Tibial artery (tissue), 4 donors: ENCODE results near the gene IGF2BP2.
"Not testable (repeated sequence)": the region's sequence is repeated elsewhere in the genome, so short reads cannot be mapped to it uniquely, and the experiment has no call there.

Source experiments
- DNase-seq, 2 donors: peaks; one replicate each; pipeline ENCODE4 v3.0.0-alpha.2; 2019
- H3K27ac ChIP-seq, 2 donors: fragments of 200-600 bp; sonication (generic) in 1 of 2; 1 replicate in 1 of 2; 2 replicates in 1 of 2; pipeline ENCODE4 v1.5.1; 2018 to 2019; ENCODE audit warnings: mild to moderate bottlenecking in 1 of 2
- H3K27me3 ChIP-seq, 2 donors: fragments of 200-600 bp; sonication (generic) in 1 of 2; one replicate each; pipeline versions ENCODE4 v1.5.1 to v1.6.0; 2016 to 2019
- H3K36me3 ChIP-seq, 3 donors: fragments of 200-600 bp; sonication (generic) in 2 of 3; one replicate each; pipeline ENCODE4 v1.5.1; 2016 to 2019; ENCODE audit warnings: mild to moderate bottlenecking in 2 of 3
- H3K4me1 ChIP-seq, 4 donors: fragments of 200-600 bp; sonication (generic) in 2 of 4; 1 replicate in 3 of 4; 2 replicates in 1 of 4; pipeline ENCODE4 v1.5.1; 2016 to 2019
- H3K4me3 ChIP-seq, 2 donors: fragments of 200-600 bp; sonication (generic) in 1 of 2; 1 replicate in 1 of 2; 2 replicates in 1 of 2; pipeline ENCODE4 v1.5.1; 2018 to 2019; ENCODE audit warnings: mild to moderate bottlenecking in 2 of 2
- H3K9me3 ChIP-seq, 3 donors: fragments of 200-600 bp; sonication (generic) in 1 of 3; one replicate each; pipeline ENCODE4 v1.5.1; 2016 to 2019
- intact Hi-C: fragments of 100-400 bp; cut with DNase I; formaldehyde crosslinking; loops from one replicate; pipeline ENCODE4 v1.15.0; 2023; ENCODE audit warnings: low total_unique reads
- TF ChIP-seq, protein P1 (sequence below), 2 experiments: fragments of 200-600 bp in 1 of 2; fragments of 450-650 bp in 1 of 2; IDR thresholded peaks; one replicate each; pipeline ENCODE4 v1.5.1; 2017 to 2019; ENCODE audit warnings: antibody characterized with exemption in 2 of 2, mild to moderate bottlenecking in 1 of 2, moderate library complexity in 1 of 2

The IGF2BP2 gene

DNA sequence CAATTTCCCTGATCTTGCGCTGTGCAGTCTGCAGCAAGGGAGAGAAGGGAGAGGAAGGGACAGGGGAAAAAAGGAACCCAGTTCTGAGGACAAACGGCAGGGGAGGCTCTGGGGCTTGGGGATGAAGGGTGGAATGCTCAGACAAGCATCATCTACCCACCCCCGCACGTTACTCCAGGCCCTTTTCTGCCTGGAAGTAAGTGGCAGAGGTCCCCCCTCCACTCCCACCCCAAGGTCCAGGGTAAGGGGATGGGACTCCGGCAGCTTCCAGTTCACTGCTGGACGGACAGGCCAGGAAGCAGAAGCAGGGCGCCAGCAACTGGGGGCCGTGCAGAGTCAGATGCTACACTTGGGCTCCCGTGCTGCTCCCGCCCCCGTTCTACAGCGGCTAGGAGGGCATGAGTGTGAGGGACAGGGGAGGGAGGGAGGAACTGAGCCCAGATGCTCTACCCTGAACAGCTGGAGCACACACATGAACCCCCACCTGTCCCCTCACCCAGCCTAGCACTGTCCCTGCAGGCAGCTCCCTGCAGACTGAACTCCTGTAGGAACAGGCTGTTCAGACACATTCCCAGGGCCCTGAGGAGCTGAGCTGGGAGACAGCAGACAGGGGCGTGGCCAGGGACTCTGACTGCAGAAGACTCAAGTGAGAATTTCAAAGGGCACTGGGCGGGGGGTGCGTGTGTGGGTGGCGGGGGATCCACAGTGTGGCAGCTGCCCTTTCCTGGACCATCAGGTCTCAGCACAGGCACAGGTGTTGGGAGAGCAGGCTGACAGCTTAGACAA, 179.1 kb downstream of the IGF2BP2 start:
- TF ChIP-seq, protein P1, sequence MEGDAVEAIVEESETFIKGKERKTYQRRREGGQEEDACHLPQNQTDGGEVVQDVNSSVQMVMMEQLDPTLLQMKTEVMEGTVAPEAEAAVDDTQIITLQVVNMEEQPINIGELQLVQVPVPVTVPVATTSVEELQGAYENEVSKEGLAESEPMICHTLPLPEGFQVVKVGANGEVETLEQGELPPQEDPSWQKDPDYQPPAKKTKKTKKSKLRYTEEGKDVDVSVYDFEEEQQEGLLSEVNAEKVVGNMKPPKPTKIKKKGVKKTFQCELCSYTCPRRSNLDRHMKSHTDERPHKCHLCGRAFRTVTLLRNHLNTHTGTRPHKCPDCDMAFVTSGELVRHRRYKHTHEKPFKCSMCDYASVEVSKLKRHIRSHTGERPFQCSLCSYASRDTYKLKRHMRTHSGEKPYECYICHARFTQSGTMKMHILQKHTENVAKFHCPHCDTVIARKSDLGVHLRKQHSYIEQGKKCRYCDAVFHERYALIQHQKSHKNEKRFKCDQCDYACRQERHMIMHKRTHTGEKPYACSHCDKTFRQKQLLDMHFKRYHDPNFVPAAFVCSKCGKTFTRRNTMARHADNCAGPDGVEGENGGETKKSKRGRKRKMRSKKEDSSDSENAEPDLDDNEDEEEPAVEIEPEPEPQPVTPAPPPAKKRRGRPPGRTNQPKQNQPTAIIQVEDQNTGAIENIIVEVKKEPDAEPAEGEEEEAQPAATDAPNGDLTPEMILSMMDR (IDR thresholded peaks at IDR 0.05) = no peak
- Histone ChIP-seq H3K4me1 (peaks cover 0 to 6% (median under 1%) of the 10 kb centered on the region in 4 donors), H3K4me3 (no peak overlapping the region), H3K9me3 (no peaks in the 10 kb centered on the region), H3K27ac (no peak overlapping the region), H3K36me3 (peaks cover 0 to 11% (median 0%) of the 10 kb centered on the region in 3 donors), H3K27me3 (peaks cover 0 to 7% of the 10 kb centered on the region in 2 donors)
- no peak for DNase-seq
- intact Hi-C loops = no loop called here

DNA sequence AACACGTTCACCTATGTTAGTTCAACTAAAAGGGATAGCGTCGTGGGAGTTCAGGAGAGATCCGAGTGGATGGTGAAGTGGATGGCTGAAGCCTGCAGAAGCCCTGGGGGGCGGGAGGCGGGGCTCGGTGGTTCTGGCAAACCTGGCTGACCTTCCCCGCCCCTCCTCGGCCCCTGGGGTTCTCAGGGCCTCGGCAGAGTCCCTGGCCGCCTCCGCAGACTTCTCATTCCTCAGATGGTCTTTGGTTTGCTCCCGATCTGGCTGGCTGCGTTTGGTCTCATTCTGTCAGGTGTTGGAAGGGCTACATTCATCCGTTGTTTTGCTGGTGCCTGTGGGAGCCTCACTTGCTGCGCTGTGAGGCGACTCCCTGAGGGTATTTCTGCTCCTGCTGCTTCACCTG, 179.7 kb downstream of the IGF2BP2 start:
- intact Hi-C loops, DNase-seq, H3K27me3 ChIP-seq, H3K27ac ChIP-seq, H3K9me3 ChIP-seq, H3K4me3 ChIP-seq, H3K4me1 ChIP-seq: not testable (repeated sequence)
- peaks cover 0 to 11% (median 0%) of the 10 kb centered on the region in 3 donors for H3K36me3 ChIP-seq

DNA sequence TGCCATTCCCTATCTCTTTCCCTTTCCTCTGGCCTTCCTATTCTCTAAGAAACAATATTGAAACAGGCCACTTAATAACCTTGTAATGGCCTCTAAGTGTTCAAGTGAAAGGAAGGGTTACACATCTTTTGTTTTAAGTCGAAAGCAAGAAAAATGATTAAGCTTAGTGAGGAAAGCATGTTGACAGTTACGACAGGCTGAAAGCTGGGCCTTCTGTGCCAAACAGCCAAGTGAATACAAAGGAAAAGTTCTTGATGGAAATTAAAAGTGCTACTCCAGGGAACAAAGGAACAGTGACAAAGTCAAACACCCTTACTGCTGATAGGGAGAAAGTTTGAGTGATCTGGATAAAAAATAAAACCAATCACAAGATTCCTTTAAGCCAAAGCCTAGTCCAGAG, 184.5 kb downstream of the IGF2BP2 start:
- TF ChIP-seq, protein P1 (IDR thresholded peaks at IDR 0.05) = no peak
- Histone ChIP-seq H3K36me3 (no peaks in the 10 kb centered on the region), H3K27ac (no peak overlapping the region), H3K27me3 (no peaks in the 10 kb centered on the region), H3K4me3 (no peak overlapping the region), H3K9me3 (no peaks in the 10 kb centered on the region), H3K4me1 (no peaks in the 10 kb centered on the region)
- intact Hi-C loops = no loop called here
- DNase-seq = no peak

DNA sequence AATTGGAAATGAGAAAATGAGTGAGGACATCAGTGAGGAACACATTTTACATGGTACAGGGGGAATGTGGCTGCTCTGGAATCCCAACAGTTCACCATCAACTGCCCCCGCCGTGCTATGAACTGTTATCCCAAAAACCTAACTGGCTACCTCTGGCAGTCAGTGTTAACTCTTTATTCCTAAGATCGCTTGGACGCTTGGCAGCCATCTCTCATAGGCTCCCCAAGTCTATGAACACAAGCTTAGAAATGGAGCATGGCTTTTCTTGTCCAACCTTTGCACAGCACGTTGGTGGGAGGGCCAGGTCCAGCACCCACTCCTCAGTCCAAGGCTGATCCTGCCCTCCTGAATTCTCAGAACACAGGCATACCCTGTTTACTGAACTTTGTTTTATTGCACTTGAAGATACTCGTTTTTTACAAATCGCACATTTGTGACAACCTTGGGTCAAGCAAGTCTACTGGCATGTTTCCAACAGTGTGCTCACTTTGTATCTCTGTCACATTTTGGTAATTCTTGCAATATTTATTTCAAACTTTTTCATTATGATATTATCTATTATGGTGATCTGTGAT, 185.1 kb downstream of the IGF2BP2 start:
- H3K27me3 ChIP-seq = no peaks in the 10 kb centered on the region
- H3K4me3 ChIP-seq = no peak overlapping the region
- no peaks in the 10 kb centered on the region for H3K9me3 ChIP-seq
- intact Hi-C loops = no loop called here
- no peak for DNase-seq
- TF ChIP-seq, protein P1 (IDR thresholded peaks at IDR 0.05) = no peak
- H3K27ac ChIP-seq = no peak overlapping the region
- H3K36me3 ChIP-seq = no peaks in the 10 kb centered on the region
- H3K4me1 ChIP-seq = no peaks in the 10 kb centered on the region

DNA sequence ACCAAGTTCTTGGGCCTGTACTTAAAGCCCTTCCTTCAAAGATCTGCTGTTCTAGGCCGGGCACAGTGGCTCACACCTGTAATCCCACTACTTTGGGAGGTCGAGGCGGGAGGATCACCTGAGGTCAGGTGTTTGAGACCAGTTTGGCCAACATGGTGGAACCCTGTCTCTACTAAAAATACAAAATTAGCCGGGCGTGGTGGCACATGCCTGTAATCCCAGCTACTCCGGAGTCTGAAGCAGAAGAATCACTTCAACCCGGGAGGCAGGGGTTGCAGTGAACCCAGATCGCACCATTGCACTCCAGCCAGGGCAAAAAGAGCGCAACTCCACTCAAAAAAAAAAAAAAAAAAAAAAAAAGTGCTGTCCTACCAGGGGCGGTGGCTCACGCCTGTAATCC, 186.2 kb downstream of the IGF2BP2 start:
- H3K4me3 ChIP-seq, H3K27ac ChIP-seq, intact Hi-C loops, H3K36me3 ChIP-seq, H3K9me3 ChIP-seq, H3K27me3 ChIP-seq, DNase-seq, H3K4me1 ChIP-seq: not testable (repeated sequence)

DNA sequence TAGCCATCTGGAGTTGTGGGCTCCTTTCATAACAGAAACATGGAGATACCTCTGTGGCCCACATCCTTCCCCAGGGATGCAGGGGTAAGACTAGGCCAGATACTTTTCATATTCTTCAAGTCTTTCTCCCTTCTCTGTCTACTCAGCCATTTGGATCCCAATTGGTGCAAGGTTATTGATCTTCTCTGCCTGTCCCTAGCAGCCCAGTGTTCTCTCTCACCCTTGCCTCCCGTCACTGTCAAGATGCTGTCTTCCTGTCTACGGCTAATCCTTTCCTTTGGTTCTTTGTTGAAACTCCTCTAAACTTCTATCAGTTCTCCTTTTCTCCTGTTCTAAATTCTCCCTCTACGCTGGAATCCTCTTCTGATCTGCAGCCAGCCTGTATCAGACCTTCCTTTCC, 187.5 kb downstream of the IGF2BP2 start:
- Histone ChIP-seq H3K27me3 (no peaks in the 10 kb centered on the region), H3K36me3 (peaks cover 0 to 3% (median 0%) of the 10 kb centered on the region in 3 donors), H3K27ac (no peak overlapping the region), H3K9me3 (no peaks in the 10 kb centered on the region), H3K4me1 (no peaks in the 10 kb centered on the region), H3K4me3 (no peak overlapping the region)
- DNase-seq = no peak
- intact Hi-C loops = no loop called here
- TF ChIP-seq, protein P1 (IDR thresholded peaks at IDR 0.05) = no peak
